IPS-18c (cell line): ENCODE measurements around the gene TPST2.
"Not testable (repeated sequence)": the region's sequence is repeated elsewhere in the genome, so short reads cannot be mapped to it uniquely, and the experiment has no call there.

Experiments
- H3K4me3 ChIP-seq: 2 replicates; pipeline ENCODE4 v1.7.0; 2013; ENCODE audit warnings: low read depth, mild to moderate bottlenecking, low read length, moderate library complexity; ENCODE audit not compliant: insufficient read depth
- H3K9me3 ChIP-seq: one replicate; pipeline ENCODE4 v1.6.1; 2013; ENCODE audit warnings: mild to moderate bottlenecking, low read length, moderate library complexity; ENCODE audit not compliant: control insufficient read depth, insufficient read depth

TPST2 gene

DNA sequence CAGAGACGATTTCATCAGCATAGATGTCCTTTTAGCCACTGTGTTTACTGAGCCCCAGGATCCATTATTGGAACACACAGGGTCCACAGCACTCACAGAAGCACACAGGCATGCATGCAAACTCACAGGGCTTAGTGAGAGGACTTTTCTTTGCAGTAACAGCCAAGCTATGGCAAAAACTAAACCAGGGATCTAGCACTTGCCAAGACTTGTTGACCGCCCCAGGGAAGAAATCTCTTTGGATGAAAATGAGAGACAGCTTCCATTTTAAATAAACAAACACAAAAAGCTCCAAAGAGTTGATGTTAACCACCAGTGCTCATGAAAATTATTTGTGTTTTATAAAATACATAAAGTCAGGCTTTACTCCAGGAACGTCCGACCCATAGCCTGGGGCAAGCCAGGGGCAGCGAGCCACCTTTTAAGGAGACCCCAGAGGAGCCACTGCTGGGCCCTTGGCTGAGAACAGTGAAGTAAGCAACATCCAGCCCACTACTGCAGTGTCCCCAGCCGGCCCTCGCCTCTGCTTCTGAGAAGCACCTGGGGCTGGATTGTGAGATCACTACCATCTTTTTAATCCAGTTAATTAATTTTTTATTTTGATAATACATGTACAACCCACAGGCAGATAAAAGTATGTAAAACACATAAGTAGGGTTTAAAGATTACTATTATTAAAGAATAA, 55.6 kb downstream of the TPST2 start:
- Histone ChIP-seq H3K4me3 (no peak overlapping the region), H3K9me3 (no peaks in the 10 kb centered on the region)

DNA sequence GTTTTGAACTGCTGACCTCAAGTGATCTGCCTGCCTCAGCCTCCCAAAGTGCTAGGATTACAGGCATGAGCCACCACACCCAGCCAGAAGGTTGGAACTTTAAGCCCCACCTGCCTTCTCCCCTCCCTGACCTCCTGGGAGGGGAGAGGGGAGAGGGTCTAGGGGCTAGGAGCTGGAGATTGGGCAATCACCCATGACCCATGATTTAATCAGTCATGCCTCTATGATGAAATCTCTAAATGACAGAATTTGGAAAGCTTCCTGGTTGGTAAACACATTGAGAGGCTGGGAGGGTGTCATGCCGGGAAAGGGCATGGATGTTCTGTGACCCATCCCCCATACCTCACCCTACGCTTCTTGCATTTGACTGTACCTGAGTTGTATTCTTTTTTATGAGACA, 60.6 kb downstream of the TPST2 start:
- H3K9me3 ChIP-seq = no peaks in the 10 kb centered on the region
- H3K4me3 ChIP-seq = no peak overlapping the region

DNA sequence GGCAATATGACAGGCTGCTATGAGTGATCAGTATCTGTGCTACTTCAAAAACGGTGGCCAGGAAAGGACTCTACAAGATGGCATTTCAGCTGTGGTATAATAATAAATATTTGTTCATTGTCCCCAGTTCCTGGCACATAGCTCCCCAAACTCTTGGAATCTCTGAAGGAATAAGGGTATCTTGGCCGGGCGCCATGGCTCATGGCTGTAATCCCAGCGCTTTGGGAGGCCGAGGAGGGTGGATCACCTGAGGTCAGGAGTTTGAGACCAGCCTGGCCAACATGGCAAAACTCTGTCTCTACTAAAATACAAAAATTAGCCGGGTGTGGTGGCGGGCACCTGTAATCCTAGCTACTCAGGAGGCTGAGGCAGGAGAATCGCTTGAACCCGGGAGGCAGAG, 61.4 kb downstream of the TPST2 start:
- H3K9me3 ChIP-seq, H3K4me3 ChIP-seq: not testable (repeated sequence)

- no peak overlapping the region for H3K4me3 ChIP-seq
- H3K9me3 ChIP-seq = no peaks in the 10 kb centered on the region
Observed at GRCh38 chr22:26527574-26528465, 62.1 kb downstream of the TPST2 start.

DNA sequence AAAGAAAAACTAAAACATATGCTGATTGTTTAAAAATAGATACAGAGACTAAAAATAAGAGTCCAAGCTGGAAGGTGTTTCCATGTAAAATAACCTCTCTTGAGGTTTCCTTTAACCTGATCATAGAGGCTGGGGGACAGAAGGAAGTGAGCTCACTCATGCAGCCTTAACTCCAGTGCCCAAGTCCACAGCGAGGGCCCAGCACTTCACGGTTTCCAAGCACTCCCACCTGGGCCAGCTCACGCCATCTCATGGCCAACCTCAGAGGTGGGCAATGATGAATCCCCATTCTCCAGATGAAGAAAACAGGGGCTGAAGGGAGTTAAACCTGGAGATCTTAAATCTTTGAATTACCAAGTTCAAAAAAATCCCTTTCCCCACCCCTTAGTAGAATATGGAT, 62.8 kb downstream of the TPST2 start:
- H3K4me3 ChIP-seq = no peak overlapping the region

GRCh38 chr22:26525946-26526564, 63.9 kb downstream of the TPST2 start:
- Histone ChIP-seq H3K9me3 (no peaks in the 10 kb centered on the region), H3K4me3 (no peak overlapping the region)

More for the DNA sequence above, 62.8 kb downstream of the TPST2 start:
- no peaks in the 10 kb centered on the region for H3K9me3 ChIP-seq

DNA sequence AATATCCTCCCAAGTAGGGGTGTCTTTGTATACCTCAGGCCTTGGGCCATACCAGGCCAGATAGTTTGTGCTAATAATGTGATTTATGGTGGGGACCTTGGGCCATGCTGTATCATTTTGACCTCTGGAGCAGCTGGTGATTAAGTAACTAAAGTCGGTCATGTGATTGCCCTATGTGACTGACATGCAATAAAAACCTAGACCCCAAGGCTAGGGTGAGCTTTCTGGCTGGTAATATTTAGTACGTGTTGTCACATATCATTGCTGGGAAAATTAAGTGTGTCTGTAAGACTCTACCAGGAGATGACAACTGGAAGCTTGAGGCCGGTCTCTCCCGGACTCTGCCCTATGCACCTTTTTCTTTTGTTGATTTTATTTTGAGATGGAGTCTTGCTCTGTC, 65.1 kb downstream of the TPST2 start:
- no peak overlapping the region for H3K4me3 ChIP-seq
- no peaks in the 10 kb centered on the region for H3K9me3 ChIP-seq

DNA sequence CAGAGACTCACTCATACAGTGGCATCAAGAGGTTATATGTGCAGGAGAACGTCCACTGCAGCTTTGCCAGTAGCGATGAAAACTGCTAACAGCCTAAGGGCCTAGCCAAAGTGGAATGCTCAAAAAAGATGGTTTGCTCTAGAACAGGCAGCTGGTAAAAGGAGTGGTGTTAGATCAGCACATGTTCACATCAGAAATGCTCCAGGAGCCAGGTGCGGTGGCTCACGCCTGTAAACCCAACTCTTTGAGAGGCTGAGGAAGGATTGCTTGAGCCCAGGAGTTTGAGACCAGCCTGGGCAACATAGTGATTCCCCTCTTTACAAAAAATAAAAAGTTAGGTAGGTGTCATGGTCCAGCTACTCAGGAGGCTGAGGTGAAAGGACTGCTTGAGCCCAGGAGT, 67.3 kb downstream of the TPST2 start:
- Histone ChIP-seq H3K9me3 (no peaks in the 10 kb centered on the region), H3K4me3 (no peak overlapping the region)

GRCh38 chr22:26522012-26522411, 67.9 kb downstream of the TPST2 start:
- H3K9me3 ChIP-seq = no peaks in the 10 kb centered on the region
- H3K4me3 ChIP-seq = no peak overlapping the region

DNA sequence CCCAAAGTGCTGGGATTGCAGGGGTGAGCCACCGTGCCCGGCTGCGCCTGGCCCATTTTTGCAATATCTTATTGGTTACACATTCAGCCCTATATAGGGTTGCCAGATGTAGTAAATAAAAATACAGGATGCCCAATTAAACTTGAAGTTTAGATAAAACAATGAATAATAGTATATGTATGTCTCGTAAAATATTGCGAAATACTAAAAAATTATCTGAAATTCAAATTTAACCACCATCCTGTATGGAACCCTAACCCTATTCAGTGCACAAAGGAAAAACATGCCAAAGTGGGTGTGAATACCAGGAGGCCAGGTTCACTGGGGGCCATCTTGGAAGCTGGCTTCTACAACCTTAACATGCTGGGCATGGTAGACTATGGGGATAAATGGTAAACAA, 72.5 kb downstream of the TPST2 start:
- Histone ChIP-seq H3K4me3 (no peak overlapping the region), H3K9me3 (no peaks in the 10 kb centered on the region)

- Histone ChIP-seq H3K9me3 (no peaks in the 10 kb centered on the region), H3K4me3 (no peak overlapping the region)
Observed at GRCh38 chr22:26516503-26516902, 73.4 kb downstream of the TPST2 start.

GRCh38 chr22:26515931-26516330, 74.0 kb downstream of the TPST2 start:
- Histone ChIP-seq H3K9me3 (no peaks in the 10 kb centered on the region), H3K4me3 (no peak overlapping the region)

DNA sequence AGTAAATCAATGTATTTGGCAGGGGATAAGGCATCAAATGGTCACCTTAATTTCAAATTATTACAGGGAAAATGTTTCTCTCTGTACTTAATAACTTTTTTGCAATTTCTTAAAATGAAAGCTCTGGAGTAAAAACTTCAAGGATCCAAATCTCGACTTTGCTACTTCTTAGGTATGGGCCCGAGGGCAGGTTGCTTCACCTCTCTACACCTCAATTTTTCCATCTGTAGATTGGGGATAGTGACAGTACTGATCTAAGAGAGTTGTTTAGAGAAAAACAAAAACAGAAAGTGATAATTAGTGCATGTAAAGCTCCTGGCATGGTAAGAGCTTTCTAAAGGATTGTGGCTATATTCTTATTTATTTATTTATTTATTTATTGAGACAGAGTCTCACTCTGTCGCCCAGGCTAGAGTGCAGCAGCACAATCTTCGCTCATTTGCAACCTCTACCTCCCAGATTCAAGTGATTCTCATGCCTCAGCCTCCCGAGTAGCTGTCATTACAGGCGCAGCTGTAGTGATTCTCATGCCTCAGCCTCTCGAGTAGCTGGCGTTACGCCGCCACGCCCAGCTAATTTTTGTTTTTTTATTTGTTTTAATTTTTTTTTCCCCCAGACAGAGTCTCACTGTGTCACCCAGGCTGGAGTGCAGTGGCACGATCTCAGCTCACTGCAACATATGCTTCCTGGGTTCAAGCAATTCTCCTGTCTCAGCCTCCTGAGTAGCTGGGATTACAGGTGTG, 75.3 kb downstream of the TPST2 start:
- no peak overlapping the region for H3K4me3 ChIP-seq
- H3K9me3 ChIP-seq = no peaks in the 10 kb centered on the region

GRCh38 chr22:26513838-26514237, 76.1 kb downstream of the TPST2 start:
- H3K4me3 ChIP-seq = no peak overlapping the region
- H3K9me3 ChIP-seq = no peaks in the 10 kb centered on the region

GRCh38 chr22:26512149-26512793, 77.7 kb downstream of the TPST2 start, which contains the start of gene TFIP11:
Gene TFIP11 (minus strand): TSS chr22:26512473. CDS start chr22:26510272, 2,201 bp downstream.
- no peaks in the 10 kb centered on the region for H3K9me3 ChIP-seq
- H3K4me3 ChIP-seq = peak within 1 kb of the TSS; percentile 96

GRCh38 chr22:26508148-26508547, 81.8 kb downstream of the TPST2 start:
- no peaks in the 10 kb centered on the region for H3K9me3 ChIP-seq

GRCh38 chr22:26503758-26504157, 86.2 kb downstream of the TPST2 start:
- Histone ChIP-seq H3K4me3 (no peak overlapping the region), H3K9me3 (no peaks in the 10 kb centered on the region)

More at GRCh38 chr22:26508148-26508547, 81.8 kb downstream of the TPST2 start:
- no peak overlapping the region for H3K4me3 ChIP-seq
